GM23338 (cell line): ENCODE measurements around the gene SFT2D1.

ENCODE experiments used
- CREB1 ChIP-seq: fragments of 250-450 bp; sonication (Bioruptor Pico); IDR thresholded peaks from 2 replicates; pipeline ENCODE4 v1.5.0; 2020; ENCODE audit warnings: low read depth, mild to moderate bottlenecking, moderate library complexity
- CTCF ChIP-seq, 2 experiments: fragments of 200-600 bp in 1 of 2; sonication (generic) in 1 of 2; conservative IDR thresholded peaks; 2 replicates each; pipeline versions ENCODE4 v1.5.1 to v1.6.1; 2016 to 2017; ENCODE audit warnings: antibody characterized with exemption in 2 of 2, low read depth in 2 of 2, mild to moderate bottlenecking in 2 of 2, moderate library complexity in 1 of 2
- ETS1 ChIP-seq: IDR thresholded peaks from 2 replicates; pipeline ENCODE4 v1.6.1; 2016; ENCODE audit warnings: antibody characterized with exemption
- EZH2 ChIP-seq: fragments of 200-600 bp; sonication (generic); IDR thresholded peaks from one replicate; pipeline ENCODE4 v1.8.0; 2017; ENCODE audit warnings: antibody characterized with exemption, mild to moderate bottlenecking, low read depth; ENCODE audit not compliant: unreplicated experiment
- EZH2phosphoT487 ChIP-seq: fragments of 200-600 bp; sonication (generic); IDR thresholded peaks from one replicate; pipeline ENCODE4 v1.8.1; 2018; ENCODE audit warnings: antibody characterized with exemption; ENCODE audit not compliant: unreplicated experiment
- JUNB ChIP-seq: IDR thresholded peaks from one replicate; pipeline ENCODE4 v1.6.1; 2016; ENCODE audit warnings: antibody characterized with exemption; ENCODE audit not compliant: unreplicated experiment
- POLR2AphosphoS5 ChIP-seq: IDR thresholded peaks from 2 replicates; pipeline ENCODE4 v1.6.1; 2016; ENCODE audit warnings: antibody characterized with exemption, low read depth
- REST ChIP-seq: IDR thresholded peaks from one replicate; pipeline ENCODE4 v1.6.1; 2018; ENCODE audit warnings: antibody characterized with exemption; ENCODE audit not compliant: unreplicated experiment
- STAT1 ChIP-seq: IDR thresholded peaks from one replicate; pipeline ENCODE4 v1.6.1; 2016; ENCODE audit warnings: antibody characterized with exemption; ENCODE audit not compliant: unreplicated experiment
- ZNF114 ChIP-seq: fragments of 250-450 bp; sonication (Bioruptor Pico); IDR thresholded peaks from 2 replicates; pipeline ENCODE4 v1.5.0; 2020; ENCODE audit warnings: mild to moderate bottlenecking, moderate library complexity
- ZNF331 ChIP-seq: fragments of 250-450 bp; sonication (Bioruptor Pico); IDR thresholded peaks from 2 replicates; pipeline ENCODE4 v1.5.0; 2020; ENCODE audit warnings: low read depth, mild to moderate bottlenecking, moderate library complexity

- TF ChIP-seq CTCF (conservative IDR thresholded peaks at IDR 0.05; ENCODE audit: low read depth in 2 of 2), result no peak
- TF ChIP-seq POLR2AphosphoS5, result no peak
- no peak for TF ChIP-seq CREB1 (CRISPR knock-in tag)
- TF ChIP-seq EZH2phosphoT487, result no peak
- TF ChIP-seq REST, result no peak
- no peak for TF ChIP-seq EZH2
- no peak for TF ChIP-seq JUNB
- no peak for TF ChIP-seq ZNF114 (CRISPR knock-in tag)
- no peak for TF ChIP-seq ZNF331 (CRISPR knock-in tag)
- no peak for TF ChIP-seq ETS1
- no peak for TF ChIP-seq STAT1
Measured at GRCh38 chr6:166281104-166281503, 61.2 kb downstream of the SFT2D1 start.
